Bronchial smooth muscle cell (primary cell): ENCODE data around the gene MTCP1. TPM values are rescaled to one million over a fixed set of nuclear protein-coding genes. Genes with fewer than 3 reads are reported as not detected.

ENCODE experiments used
- total RNA-seq: library from RNA; depleted of rRNA; stranded (reverse); fragments of >200 nt; gene quantifications from 2 replicates; pipeline ENCODE4 v1.2.1, GENCODE V29; 2014

MTCP1 gene
- total RNA-seq = 21.8 and 24.1 TPM in 2 replicates

GRCh38 chrX:155070975-155071693 lies at the start of gene MTCP1, which contains the start of the genes BRCC3 and CMC4:
MTCP1 (minus strand) TSS chrX:155071136; CDS start chrX:155066010, 5,126 bp downstream.
BRCC3 (plus strand) TSS chrX:155071508; CDS start chrX:155071528, 20 bp downstream.
CMC4 (minus strand) TSS chrX:155071136; CDS start chrX:155064023, 7,113 bp downstream.

GRCh38 chrX:155026727-155027508 lies 44.0 kb downstream of the MTCP1 start, which contains the start of gene FUNDC2:
FUNDC2 (plus strand) TSS chrX:155026844; CDS start chrX:155026939, 95 bp downstream.

GRCh38 chrX:155022585-155022984 lies 48.4 kb downstream of the MTCP1 start, which contains the start of gene F8:
F8 (minus strand) TSS chrX:155022723; CDS start chrX:155022552, 171 bp downstream.

Other genes starting within 250 kb of the MTCP1 start
- gene SMIM9, start 236.5 kb downstream of the MTCP1 start, total RNA-seq = not detected in 2 replicates
- gene F8A1, start 184.8 kb downstream of the MTCP1 start, total RNA-seq = 1.1 and 2.0 TPM in 2 replicates
- 4.0 and 7.6 TPM in 2 replicates for gene F8, start 48.4 kb downstream of the MTCP1 start, total RNA-seq
- gene FUNDC2, start 44.3 kb downstream of the MTCP1 start, total RNA-seq = 19.5 and 40.6 TPM in 2 replicates
- 3.0 and 7.1 TPM in 2 replicates for gene CMC4, start within 50 bp of the MTCP1 start, total RNA-seq
- gene BRCC3, start 372 bp upstream of the MTCP1 start, total RNA-seq = 9.3 and 11.5 TPM in 2 replicates
- gene VBP1, start 145.3 kb upstream of the MTCP1 start, total RNA-seq = 28.6 and 50.6 TPM in 2 replicates
- gene RAB39B, start 193.4 kb upstream of the MTCP1 start, total RNA-seq = 1.7 and 2.5 TPM in 2 replicates